AG10803 (cell line): ENCODE results near the gene RALGPS2.

Source experiments
- DNase-seq: peaks from one replicate; pipeline ENCODE4 v3.0.0; 2010; ENCODE audit warnings: low read depth
- H3K4me3 ChIP-seq: 2 replicates; pipeline ENCODE4 v1.5.1; 2011; ENCODE audit warnings: mild to moderate bottlenecking, low read length, control low read depth
- TF ChIP-seq, protein P1 (sequence below): conservative IDR thresholded peaks from 2 replicates; pipeline ENCODE4 v1.5.1; 2011; ENCODE audit warnings: mild to moderate bottlenecking, low read length, control low read depth, inconsistent platforms

Gene RALGPS2

DNA sequence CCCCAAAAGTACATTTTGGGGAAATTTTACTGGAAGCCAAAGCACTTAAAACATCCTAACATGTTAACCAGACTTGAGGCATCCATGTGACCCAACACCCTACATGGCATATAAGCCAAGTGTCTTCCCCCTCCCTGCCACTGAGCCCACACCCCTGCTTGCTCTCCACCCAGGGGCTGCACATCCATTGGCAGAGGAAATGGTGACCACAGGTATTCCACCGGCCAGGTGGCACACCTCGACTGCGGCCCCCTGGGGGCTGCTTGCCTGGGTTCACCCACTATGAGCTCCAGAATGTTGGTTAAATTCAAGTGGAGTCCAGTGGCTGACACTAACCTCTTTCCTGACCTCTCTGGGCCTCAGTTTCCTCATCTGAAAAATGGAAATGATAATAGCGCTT is 236.3 kb downstream of the RALGPS2 start:
- TF ChIP-seq, protein P1, sequence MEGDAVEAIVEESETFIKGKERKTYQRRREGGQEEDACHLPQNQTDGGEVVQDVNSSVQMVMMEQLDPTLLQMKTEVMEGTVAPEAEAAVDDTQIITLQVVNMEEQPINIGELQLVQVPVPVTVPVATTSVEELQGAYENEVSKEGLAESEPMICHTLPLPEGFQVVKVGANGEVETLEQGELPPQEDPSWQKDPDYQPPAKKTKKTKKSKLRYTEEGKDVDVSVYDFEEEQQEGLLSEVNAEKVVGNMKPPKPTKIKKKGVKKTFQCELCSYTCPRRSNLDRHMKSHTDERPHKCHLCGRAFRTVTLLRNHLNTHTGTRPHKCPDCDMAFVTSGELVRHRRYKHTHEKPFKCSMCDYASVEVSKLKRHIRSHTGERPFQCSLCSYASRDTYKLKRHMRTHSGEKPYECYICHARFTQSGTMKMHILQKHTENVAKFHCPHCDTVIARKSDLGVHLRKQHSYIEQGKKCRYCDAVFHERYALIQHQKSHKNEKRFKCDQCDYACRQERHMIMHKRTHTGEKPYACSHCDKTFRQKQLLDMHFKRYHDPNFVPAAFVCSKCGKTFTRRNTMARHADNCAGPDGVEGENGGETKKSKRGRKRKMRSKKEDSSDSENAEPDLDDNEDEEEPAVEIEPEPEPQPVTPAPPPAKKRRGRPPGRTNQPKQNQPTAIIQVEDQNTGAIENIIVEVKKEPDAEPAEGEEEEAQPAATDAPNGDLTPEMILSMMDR, result no peak
- DNase-seq, result no peak
- H3K4me3 ChIP-seq, result no peak overlapping the region

DNA sequence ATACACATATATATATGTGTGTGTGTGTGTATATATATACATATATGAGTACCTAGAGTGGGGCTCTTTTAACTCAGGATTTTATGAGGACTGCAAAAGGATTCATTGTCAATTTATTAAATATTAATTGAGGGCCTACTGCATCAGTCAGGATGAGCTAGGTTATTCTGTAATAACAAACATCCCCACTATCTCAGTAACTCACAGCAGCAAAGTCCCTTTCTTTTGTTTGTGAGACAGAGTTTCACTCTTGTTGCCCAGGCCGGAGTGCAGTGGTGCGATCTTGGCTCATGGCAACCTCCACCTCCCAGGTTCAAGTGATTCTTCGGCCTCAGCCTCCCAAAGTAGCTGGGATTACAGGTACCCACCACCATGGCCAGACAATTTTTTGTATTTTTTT is 236.8 kb downstream of the RALGPS2 start:
- TF ChIP-seq, protein P1, result no peak
- DNase-seq, result no peak
- H3K4me3 ChIP-seq, result no peak overlapping the region

DNA sequence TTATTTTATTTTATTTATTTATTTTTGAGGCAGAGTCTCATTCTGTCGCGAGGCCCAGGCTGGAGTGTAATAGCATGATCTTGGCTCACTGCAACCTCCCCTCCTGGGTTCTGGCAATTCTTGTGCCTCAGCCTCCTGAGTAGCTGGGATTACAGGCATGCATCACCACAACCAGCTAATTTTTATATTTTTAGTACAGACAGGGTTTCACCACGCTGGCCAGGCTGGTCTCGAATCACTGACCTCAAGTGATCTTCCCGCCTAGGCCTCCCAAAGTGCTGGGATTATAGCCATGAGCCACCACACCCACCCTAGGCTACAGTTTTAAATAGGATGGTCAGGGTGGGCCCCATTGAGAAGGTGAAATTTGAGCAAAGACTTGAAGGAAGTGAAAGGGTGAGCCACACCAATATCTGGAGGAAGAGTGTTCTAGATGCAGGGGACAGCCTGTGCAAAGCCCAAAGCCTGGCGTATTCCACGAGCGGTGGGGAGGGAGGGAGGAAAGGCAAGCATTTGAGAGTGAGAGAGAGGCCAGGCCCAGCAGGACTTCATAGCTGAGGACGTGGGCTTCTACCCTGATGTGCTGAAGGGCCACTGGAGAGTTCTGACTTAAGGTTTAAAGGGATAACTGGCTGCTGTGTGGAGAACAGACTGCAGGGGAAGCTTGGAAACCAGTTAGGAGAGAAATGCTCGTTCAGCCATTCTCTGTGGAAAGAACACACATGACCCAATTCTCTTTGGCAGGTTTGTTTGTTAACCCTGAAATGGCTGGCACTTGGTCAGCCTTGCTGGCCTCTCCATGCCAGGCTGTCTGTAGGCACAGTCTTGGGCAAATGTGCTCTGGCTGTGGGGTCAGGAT is 238.0 kb downstream of the RALGPS2 start:
- H3K4me3 ChIP-seq, result no peak overlapping the region
- no peak for DNase-seq
- TF ChIP-seq, protein P1, result no peak

DNA sequence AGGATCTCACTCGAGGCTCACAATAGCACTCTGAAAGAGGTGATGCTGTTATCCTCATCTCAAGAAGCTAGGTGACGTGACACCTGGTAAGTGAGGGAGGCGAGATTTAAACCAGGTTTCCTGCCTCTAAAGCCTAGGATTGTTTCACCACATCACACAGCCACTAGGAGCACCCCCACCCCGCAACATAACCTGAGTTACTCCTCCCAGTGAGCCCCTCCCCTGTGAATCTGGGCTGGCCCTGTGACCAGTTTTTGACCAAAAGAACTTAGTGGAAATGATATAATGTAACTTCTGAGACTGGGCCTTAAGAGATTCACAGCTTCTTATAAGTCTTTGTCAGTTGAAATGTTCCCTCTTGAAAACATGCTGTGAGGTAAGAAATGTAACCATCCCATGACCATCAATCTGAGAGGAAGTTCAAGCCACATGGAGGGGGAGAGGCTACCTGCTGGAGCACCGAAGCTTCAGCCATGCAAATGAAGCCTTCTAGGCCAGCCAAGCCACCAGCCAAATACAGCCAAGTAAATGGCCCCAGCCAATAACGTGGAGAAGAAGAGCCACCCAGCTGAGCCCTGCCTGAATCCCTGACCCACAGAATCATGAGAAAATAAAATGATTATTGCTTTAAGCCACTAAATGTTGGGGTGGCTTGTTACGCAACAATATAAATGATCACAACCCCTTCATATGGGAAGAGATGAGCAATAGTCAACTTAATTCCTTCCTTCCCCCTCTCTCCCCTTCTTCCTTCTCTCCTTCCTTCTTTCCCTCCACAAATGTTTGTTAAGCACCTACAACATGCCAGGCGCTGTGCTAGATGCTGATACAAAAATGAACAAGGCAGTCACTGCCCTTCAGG is 239.7 kb downstream of the RALGPS2 start:
- TF ChIP-seq, protein P1, result no peak
- no peak overlapping the region for H3K4me3 ChIP-seq
- no peak for DNase-seq

DNA sequence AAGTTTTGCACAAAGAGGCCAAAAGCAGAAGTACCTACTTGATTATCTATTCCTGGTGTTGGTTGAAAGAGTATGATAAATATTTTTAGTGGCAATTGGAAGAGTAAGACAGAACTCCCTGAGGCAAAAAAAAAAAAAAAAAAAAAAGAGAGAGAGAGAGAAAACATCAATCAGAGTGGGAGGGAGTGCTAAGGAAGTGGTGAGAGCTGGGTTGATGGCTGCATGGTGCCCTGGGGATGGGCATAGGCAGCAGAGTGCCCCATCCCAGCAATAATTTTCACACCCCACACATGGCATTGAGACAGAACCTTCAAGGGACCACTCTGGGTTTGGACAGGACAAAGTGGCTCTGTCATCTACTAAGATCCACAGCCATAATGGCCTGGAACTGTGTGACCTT is 241.3 kb downstream of the RALGPS2 start:
- no peak for DNase-seq
- H3K4me3 ChIP-seq, result no peak overlapping the region
- TF ChIP-seq, protein P1, result no peak

DNA sequence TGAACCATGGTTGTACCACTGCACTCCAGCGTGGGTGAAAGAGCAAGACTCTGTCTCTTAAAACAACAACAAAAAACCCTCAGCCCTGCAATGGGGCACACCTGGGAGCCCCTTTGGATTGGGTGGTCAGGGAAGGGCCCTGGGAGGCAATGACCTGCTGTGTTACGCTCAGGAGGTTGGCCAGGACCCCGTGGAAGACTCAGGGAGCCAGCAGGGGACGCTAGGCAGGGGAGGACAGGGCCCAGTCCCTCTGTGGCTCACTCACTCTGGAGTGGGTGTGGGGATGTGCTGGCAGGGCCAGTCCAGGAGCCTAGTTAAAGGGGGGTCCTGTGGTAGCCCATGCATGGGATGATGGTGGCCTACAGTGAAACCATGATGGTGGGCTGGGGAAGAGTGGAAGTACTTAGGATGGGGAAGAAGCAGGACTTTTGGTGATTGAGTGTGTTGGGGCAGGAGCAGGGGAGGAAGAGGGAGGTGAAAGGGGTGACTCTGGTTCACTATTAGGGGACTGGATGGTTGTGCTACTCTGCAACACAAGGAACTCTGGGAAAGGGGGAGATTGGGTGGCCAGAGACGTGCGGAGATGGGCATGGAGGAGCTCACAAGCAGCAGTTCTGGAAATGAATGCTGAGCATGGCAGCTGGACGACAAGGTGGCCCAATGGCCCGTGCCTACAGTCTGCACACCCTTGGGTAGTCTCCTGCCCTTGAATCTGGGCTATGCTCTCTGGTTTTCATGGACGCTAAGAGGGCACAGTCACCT is 244.4 kb downstream of the RALGPS2 start:
- TF ChIP-seq, protein P1, result no peak
- H3K4me3 ChIP-seq, result no peak overlapping the region
- no peak for DNase-seq
